22Rv1 (cell line): ENCODE results near the gene RB1.
"Not testable (repeated sequence)": the region's sequence is repeated elsewhere in the genome, so short reads cannot be mapped to it uniquely, and the experiment has no call there.

Experiments
- H3K27ac ChIP-seq: fragments of 450-650 bp; 2 replicates; pipeline ENCODE4 v1.5.1; 2017
- ZFX ChIP-seq: fragments of 450-650 bp; IDR thresholded peaks from 2 replicates; pipeline ENCODE4 v1.6.1; 2017; ENCODE audit warnings: antibody characterized with exemption, borderline replicate concordance
- TF ChIP-seq, protein P1 (sequence below): fragments of 450-650 bp; IDR thresholded peaks from 2 replicates; pipeline ENCODE4 v1.5.1; 2017; ENCODE audit warnings: mild to moderate bottlenecking

Gene RB1

DNA sequence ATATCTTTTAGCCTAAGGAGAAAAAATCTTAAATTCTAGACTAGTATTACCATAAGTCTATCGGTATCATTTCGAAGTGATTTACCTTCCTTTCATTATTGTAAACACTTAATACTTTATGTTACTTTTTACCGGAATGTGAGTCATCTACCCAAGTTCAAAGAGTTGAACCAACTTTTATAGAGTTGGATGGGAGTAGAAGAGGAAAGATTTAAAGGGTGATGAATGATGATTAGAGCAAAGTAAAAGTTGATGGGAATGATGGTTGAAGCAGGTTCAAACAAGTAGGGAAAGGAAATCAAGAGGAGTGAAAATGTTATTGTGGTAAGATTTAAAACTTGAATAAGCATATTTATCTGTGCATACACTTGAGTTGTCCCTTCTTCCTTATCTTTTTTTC, 120.7 kb downstream of the RB1 start:
- H3K27ac ChIP-seq: no peak overlapping the region
- no peak for TF ChIP-seq ZFX
- TF ChIP-seq, protein P1, sequence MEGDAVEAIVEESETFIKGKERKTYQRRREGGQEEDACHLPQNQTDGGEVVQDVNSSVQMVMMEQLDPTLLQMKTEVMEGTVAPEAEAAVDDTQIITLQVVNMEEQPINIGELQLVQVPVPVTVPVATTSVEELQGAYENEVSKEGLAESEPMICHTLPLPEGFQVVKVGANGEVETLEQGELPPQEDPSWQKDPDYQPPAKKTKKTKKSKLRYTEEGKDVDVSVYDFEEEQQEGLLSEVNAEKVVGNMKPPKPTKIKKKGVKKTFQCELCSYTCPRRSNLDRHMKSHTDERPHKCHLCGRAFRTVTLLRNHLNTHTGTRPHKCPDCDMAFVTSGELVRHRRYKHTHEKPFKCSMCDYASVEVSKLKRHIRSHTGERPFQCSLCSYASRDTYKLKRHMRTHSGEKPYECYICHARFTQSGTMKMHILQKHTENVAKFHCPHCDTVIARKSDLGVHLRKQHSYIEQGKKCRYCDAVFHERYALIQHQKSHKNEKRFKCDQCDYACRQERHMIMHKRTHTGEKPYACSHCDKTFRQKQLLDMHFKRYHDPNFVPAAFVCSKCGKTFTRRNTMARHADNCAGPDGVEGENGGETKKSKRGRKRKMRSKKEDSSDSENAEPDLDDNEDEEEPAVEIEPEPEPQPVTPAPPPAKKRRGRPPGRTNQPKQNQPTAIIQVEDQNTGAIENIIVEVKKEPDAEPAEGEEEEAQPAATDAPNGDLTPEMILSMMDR: no peak

DNA sequence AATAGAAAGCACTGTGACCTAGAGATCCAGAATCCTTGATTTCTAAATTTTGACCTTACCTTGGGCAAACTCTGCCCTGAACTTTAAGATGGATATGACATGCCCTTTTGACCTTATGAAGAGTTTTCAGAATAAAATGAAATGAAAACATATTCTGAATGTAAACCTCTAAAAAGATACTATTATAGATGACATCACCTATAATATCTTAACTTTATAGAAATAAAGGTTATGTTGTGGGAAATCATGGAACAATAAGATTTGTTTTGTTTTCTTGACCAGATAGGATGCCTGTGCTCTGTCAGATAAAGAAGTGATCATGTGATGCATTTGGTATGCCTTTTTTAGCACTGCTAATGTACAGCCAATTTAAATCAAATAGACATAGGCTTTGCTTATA, 122.5 kb downstream of the RB1 start:
- TF ChIP-seq, protein P1: no peak
- TF ChIP-seq ZFX: no peak
- no peak overlapping the region for H3K27ac ChIP-seq

DNA sequence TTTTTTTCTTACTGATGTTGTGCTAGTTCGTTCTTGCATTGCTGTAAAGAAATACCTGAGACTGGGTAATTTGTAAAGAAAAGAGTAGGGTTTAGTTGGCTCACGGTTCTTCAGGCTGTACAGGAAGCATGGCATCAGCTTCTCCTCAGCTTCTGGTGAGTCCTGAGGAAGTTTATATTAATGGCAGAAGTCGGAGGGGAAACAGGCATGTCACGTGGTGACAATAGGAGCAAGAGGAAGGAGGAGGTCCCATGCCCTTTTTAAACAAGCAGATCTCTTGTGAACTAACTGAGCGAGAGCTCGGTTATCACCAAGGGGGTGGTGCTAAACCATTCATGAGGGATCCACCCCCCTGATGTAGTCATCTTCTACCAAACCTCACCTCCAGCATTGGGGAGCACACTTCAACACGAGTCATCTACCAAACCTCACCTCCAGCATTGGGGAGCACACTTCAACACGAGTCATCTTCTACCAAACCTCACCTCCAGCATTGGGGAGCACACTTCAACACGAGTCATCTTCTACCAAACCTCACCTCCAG, 123.3 kb downstream of the RB1 start:
- not testable (repeated sequence) for H3K27ac ChIP-seq

DNA sequence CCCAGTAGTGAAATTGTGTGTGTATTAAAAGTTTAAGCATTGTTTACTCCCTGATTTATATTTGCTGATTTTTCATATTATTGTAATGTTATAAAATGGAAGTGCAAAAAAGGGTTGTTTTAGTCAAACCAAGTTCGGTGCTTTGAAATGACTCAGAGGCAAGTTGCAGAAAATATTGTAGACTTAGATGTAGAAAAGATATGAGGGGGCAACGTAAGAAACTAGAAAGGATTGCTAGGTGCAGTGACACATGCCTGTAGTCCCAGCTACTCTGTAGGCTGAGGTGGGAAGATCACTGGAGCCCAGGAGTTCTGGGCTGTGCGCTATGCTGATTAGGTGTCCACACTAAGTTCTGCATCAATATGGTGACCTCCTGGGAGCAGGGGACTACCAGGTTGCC, 125.5 kb downstream of the RB1 start:
- no peak overlapping the region for H3K27ac ChIP-seq

DNA sequence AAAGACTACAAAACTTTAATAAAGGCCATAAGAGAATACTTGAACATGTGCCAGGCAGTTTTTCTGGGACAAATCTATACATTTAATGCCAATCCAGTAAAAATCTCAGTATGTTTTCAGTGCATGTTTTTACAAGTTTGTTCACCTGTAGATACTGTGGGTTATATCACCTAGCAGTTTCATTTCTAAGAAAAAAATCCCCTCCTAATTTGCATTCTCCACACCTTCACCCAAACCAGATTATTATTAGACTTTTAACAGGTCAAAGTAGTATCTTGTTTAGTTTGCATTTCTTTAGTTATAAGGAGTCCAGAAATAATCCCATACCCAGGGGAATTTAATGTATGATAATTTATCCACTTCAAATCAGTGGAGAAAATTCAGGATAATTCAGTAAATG, 126.3 kb downstream of the RB1 start:
- TF ChIP-seq ZFX: no peak
- TF ChIP-seq, protein P1: no peak
- H3K27ac ChIP-seq: no peak overlapping the region

More for the DNA sequence above, 125.5 kb downstream of the RB1 start:
- no peak for TF ChIP-seq ZFX
- TF ChIP-seq, protein P1: no peak

DNA sequence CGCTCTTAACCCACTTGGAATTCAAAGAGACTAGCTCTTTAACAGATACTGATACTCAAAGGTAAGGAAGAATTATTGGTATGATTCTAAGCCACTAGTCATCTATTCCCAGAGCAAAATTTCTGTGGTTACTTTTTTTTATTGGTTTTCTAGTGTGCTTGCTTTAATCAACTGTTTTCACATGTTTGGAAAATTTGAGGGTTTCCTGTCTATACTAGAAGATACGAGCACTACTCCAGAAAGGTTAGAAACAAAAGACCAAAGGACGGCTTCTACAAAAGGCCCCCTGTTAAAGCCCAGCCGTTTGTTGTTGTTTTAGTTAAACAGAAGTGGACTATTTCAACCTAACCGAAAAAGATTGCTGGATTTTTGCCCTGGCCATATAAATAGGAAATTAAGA, 127.9 kb downstream of the RB1 start:
- H3K27ac ChIP-seq: no peak overlapping the region
- no peak for TF ChIP-seq ZFX
- TF ChIP-seq, protein P1: no peak

DNA sequence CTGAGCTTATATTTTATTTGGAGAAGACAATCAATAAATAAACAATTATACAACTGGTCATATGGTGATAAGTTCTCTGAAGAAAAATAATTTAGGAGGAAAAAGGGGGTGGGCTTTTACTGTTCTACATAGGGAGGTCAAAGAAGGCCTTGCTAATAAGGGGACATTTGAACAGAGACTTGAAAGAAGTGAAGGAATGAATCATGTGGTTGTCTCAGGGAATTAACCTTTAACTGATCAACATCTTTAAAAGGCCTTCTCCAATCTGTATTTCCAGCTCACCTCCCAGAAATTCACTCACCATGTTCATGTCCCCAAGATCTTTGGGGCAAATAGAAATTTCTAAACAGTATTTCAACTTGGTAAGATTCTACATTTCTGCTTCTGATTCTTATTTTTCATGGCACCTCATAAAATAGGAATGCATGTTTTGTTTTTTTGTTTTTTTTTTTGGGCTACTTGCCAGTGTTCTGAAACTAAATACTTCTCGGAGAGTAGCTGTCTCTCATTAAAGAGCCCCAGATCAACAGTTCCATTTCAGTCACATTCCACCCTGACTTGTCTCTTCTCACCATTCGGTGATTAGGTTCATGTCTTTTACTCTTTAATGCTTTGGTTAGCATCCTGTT, 128.6 kb downstream of the RB1 start:
- H3K27ac ChIP-seq: no peak overlapping the region
- TF ChIP-seq, protein P1: no peak
- no peak for TF ChIP-seq ZFX

DNA sequence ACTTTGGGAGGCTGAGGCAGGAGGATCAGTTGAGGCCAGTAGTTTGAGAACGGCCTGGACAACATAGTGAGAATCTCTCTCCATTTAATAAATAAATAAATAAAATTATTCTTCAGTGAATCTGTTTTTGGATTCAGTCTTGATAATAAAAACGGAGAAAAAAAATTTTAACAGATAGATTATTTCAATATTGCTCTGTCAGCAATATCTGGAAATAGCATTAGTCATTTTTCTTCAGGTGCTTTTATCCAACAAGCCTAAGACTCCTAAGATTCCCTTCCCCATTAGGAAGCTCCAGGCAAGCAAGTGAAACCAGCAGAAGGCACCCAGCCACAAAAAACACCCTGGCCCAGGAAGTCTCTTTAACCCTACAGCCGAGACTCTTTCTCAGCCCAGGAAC, 130.6 kb downstream of the RB1 start:
- no peak for TF ChIP-seq ZFX
- TF ChIP-seq, protein P1: no peak
- no peak overlapping the region for H3K27ac ChIP-seq
